SK-N-SH treated with all-trans-retinoic acid at 6 μM for 48 hours (cell line): ENCODE results near the gene LLGL2.

Experiments
- ATAC-seq: fragments of 200-7000 bp; cut with Tn5 transposase; 3 replicates; pipeline ENCODE4 v1.9.1; 2020; ENCODE audit warnings: mild to moderate bottlenecking, moderate library complexity
- ARNTL ChIP-seq: fragments of 450-650 bp; formaldehyde crosslinking; IDR thresholded peaks from 2 replicates; pipeline ENCODE4 v1.5.0; 2020; ENCODE audit warnings: low read depth, mild to moderate bottlenecking, moderate library complexity, borderline replicate concordance
- BACH2 ChIP-seq: fragments of 250-450 bp; sonication (Bioruptor Pico); IDR thresholded peaks from 2 replicates; pipeline ENCODE4 v1.9.0; 2021; ENCODE audit warnings: mild to moderate bottlenecking, borderline replicate concordance
- CSDC2 ChIP-seq: fragments of 250-450 bp; sonication (Bioruptor Pico); IDR thresholded peaks from 2 replicates; pipeline ENCODE4 v1.5.0; 2020; ENCODE audit warnings: mild to moderate bottlenecking, moderate library complexity
- CSRNP3 ChIP-seq: fragments of 250-450 bp; sonication (Bioruptor Pico); IDR thresholded peaks from 2 replicates; pipeline ENCODE4 v1.5.1; 2021; ENCODE audit warnings: mild to moderate bottlenecking, moderate library complexity
- GLIS3 ChIP-seq: fragments of 250-450 bp; sonication (Bioruptor Pico); IDR thresholded peaks from 2 replicates; pipeline ENCODE4 v1.5.0; 2020; ENCODE audit warnings: mild to moderate bottlenecking, moderate library complexity
- ISL1 ChIP-seq: fragments of 250-450 bp; sonication (Bioruptor Pico); IDR thresholded peaks from 2 replicates; pipeline ENCODE4 v2.1.2; 2022; ENCODE audit warnings: mild to moderate bottlenecking, moderate library complexity
- OSR1 ChIP-seq: fragments of 250-450 bp; sonication (Bioruptor Pico); IDR thresholded peaks from 2 replicates; pipeline ENCODE4 v1.8.0; 2022; ENCODE audit warnings: moderate library complexity, mild to moderate bottlenecking, inconsistent platforms
- POU6F1 ChIP-seq: fragments of 250-450 bp; sonication (Bioruptor Pico); IDR thresholded peaks from 2 replicates; pipeline ENCODE4 v1.8.0; 2021; ENCODE audit warnings: low read depth, mild to moderate bottlenecking, moderate library complexity, borderline replicate concordance
- PPARA ChIP-seq: fragments of 250-450 bp; sonication (Bioruptor Pico); IDR thresholded peaks from 2 replicates; pipeline ENCODE4 v1.5.0; 2020; ENCODE audit warnings: mild to moderate bottlenecking, borderline replicate concordance
- RARB ChIP-seq: fragments of 250-450 bp; sonication (Bioruptor Pico); IDR thresholded peaks from 2 replicates; pipeline ENCODE4 v1.8.0; 2021; ENCODE audit warnings: mild to moderate bottlenecking, moderate library complexity
- SNAI2 ChIP-seq: fragments of 250-450 bp; sonication (Bioruptor Pico); IDR thresholded peaks from 2 replicates; pipeline ENCODE4 v1.5.0; 2020; ENCODE audit warnings: mild to moderate bottlenecking, moderate library complexity
- TCF4 ChIP-seq: fragments of 250-450 bp; sonication (Bioruptor Pico); IDR thresholded peaks from 2 replicates; pipeline ENCODE4 v1.8.0; 2021; ENCODE audit warnings: mild to moderate bottlenecking, moderate library complexity, borderline replicate concordance
- TOX ChIP-seq: fragments of 250-450 bp; sonication (Bioruptor Pico); IDR thresholded peaks from 2 replicates; pipeline ENCODE4 v1.8.0; 2021; ENCODE audit warnings: mild to moderate bottlenecking, moderate library complexity, borderline replicate concordance
- ZC3H10 ChIP-seq: fragments of 250-450 bp; sonication (Bioruptor Pico); IDR thresholded peaks from 2 replicates; pipeline ENCODE4 v1.5.1; 2021; ENCODE audit warnings: mild to moderate bottlenecking, moderate library complexity
- ZFP3 ChIP-seq: fragments of 250-450 bp; sonication (Bioruptor Pico); IDR thresholded peaks from 2 replicates; pipeline ENCODE4 v1.5.0; 2020; ENCODE audit warnings: mild to moderate bottlenecking, moderate library complexity
- ZFP30 ChIP-seq: fragments of 450-650 bp; formaldehyde crosslinking; IDR thresholded peaks from 2 replicates; pipeline ENCODE4 v1.5.0; 2022; ENCODE audit warnings: mild to moderate bottlenecking, moderate library complexity
- ZNF565 ChIP-seq: fragments of 450-650 bp; formaldehyde crosslinking; conservative IDR thresholded peaks from 2 replicates; pipeline ENCODE4 v1.5.0; 2020; ENCODE audit warnings: low read depth, mild to moderate bottlenecking, moderate library complexity
- ZNF70 ChIP-seq: fragments of 450-650 bp; formaldehyde crosslinking; IDR thresholded peaks from 2 replicates; pipeline ENCODE4 v1.5.0; 2020; ENCODE audit warnings: mild to moderate bottlenecking, moderate library complexity
- ZNF8 ChIP-seq: fragments of 450-650 bp; formaldehyde crosslinking; IDR thresholded peaks from 2 replicates; pipeline ENCODE4 v1.5.0; 2020; ENCODE audit warnings: mild to moderate bottlenecking, moderate library complexity
- TF ChIP-seq, protein P1 (sequence below): fragments of 250-450 bp; sonication (Bioruptor Pico); IDR thresholded peaks from 2 replicates; pipeline ENCODE4 v1.5.1; 2020; ENCODE audit warnings: low read depth, mild to moderate bottlenecking, moderate library complexity

The LLGL2 gene

DNA sequence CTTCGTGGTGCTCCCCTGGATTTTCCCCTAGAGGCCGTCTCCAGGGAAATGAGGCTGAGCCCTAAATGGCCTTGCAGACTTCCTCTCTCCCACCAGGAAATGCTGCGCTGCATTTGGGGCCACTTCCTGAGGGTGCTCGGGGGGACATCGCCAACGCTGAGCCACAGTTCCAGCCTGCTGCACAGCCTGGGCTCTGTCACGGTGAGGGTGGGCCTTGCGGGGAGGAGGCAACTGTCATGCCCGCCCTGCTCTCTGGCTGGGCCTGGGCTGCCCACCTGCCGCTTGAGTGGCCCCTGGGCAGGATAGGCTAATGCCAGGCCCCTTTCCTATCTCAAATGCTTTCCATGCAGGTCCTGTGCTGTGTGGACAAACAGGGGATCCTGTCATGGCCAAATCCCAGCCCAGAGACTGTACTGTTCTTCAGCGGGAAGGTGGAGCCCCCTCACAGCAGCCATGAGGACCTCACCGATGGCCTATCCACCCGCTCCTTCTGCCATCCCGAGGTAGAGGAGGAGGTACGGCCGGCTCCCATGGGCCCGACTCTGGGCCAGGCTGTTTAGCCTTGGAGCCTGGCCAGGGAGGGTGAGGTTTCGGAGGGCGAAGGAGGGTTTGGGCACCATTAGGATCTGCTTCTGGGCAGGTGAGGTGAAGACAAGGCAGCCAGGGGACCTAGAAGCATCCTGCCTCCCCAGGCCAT is 34.4 kb upstream of the LLGL2 start:
- ATAC-seq, result no peak
- TF ChIP-seq ZNF8 (CRISPR knock-in tag), result no peak
- TF ChIP-seq OSR1 (CRISPR knock-in tag), result no peak
- no peak for TF ChIP-seq TOX
- TF ChIP-seq TCF4, result no peak
- TF ChIP-seq BACH2, result no peak
- no peak for TF ChIP-seq RARB (CRISPR knock-in tag)
- TF ChIP-seq, protein P1, sequence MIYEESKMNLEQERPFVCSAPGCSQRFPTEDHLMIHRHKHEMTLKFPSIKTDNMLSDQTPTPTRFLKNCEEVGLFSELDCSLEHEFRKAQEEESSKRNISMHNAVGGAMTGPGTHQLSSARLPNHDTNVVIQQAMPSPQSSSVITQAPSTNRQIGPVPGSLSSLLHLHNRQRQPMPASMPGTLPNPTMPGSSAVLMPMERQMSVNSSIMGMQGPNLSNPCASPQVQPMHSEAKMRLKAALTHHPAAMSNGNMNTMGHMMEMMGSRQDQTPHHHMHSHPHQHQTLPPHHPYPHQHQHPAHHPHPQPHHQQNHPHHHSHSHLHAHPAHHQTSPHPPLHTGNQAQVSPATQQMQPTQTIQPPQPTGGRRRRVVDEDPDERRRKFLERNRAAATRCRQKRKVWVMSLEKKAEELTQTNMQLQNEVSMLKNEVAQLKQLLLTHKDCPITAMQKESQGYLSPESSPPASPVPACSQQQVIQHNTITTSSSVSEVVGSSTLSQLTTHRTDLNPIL (CRISPR knock-in tag), result no peak
- TF ChIP-seq GLIS3 (CRISPR knock-in tag), result no peak
- TF ChIP-seq ARNTL, result no peak
- TF ChIP-seq ZFP30 (CRISPR knock-in tag), result no peak
- TF ChIP-seq CSRNP3 (CRISPR knock-in tag), result no peak
- TF ChIP-seq POU6F1 (CRISPR knock-in tag), result no peak
- TF ChIP-seq CSDC2, result no peak

GRCh38 chr17:75491680-75492079 is 33.8 kb upstream of the LLGL2 start:
- no peak for TF ChIP-seq ZNF565 (CRISPR knock-in tag)
- TF ChIP-seq TOX, result no peak
- no peak for TF ChIP-seq CSRNP3 (CRISPR knock-in tag)
- no peak for TF ChIP-seq BACH2
- TF ChIP-seq GLIS3 (CRISPR knock-in tag), result no peak
- no peak for TF ChIP-seq ZNF8 (CRISPR knock-in tag)
- TF ChIP-seq SNAI2, result no peak
- TF ChIP-seq POU6F1 (CRISPR knock-in tag), result no peak
- no peak for TF ChIP-seq ZC3H10 (CRISPR knock-in tag)
- TF ChIP-seq CSDC2, result no peak
- no peak for TF ChIP-seq ISL1 (CRISPR knock-in tag)
- TF ChIP-seq ZNF70 (CRISPR knock-in tag), result no peak
- TF ChIP-seq OSR1 (CRISPR knock-in tag), result no peak
- no peak for TF ChIP-seq PPARA (CRISPR knock-in tag)
- no peak for TF ChIP-seq TCF4
- no peak for ATAC-seq

- TF ChIP-seq ZNF70 (CRISPR knock-in tag) (no peak), ZC3H10 (CRISPR knock-in tag) (no peak), ISL1 (CRISPR knock-in tag) (no peak), ZNF565 (CRISPR knock-in tag) (no peak), SNAI2 (no peak), TCF4 (no peak)
- no peak for ATAC-seq
Observed at GRCh38 chr17:75492555-75493168, 32.8 kb upstream of the LLGL2 start.

DNA sequence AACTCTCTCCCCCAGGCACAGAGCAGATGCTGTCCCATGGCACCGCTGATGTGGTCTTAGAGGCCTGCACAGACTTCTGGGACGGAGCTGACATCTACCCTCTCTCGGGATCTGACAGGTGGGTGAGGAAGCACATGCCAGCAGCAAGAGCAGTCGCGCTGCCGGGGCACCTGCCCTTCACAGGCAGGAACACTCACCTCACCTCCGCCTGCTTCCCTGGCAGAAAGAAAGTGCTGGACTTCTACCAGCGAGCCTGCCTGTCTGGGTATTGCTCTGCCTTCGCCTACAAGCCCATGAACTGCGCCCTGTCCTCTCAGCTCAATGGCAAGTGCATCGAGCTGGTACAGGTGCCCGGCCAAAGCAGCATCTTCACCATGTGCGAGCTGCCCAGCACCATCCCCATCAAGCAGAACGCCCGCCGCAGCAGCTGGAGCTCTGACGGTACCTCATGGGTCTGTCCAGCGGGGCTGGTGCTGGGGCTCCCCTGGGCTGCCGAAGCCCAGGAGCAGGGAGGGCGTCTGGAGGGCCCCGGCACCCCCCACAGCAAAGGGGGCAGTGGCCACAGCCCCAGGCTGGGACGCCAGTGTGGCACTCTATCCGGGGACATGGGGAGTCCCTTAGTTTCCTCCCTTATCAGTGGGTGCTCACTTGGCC is 31.9 kb upstream of the LLGL2 start:
- no peak for ATAC-seq
- no peak for TF ChIP-seq ZFP30 (CRISPR knock-in tag)
- no peak for TF ChIP-seq ZFP3 (CRISPR knock-in tag)
- TF ChIP-seq RARB (CRISPR knock-in tag), result no peak
- TF ChIP-seq OSR1 (CRISPR knock-in tag), result no peak
- TF ChIP-seq ZNF8 (CRISPR knock-in tag), result no peak
- TF ChIP-seq CSRNP3 (CRISPR knock-in tag), result no peak
- TF ChIP-seq ZNF565 (CRISPR knock-in tag), result no peak
- TF ChIP-seq, protein P1 (CRISPR knock-in tag), result no peak
